Common myeloid progenitor, CD34-positive (primary cell): ENCODE data around the gene OSGEP.

Experiments
- CTCF ChIA-PET: fragments of 350-600 bp; sonication (Branson Sonifier 250); formaldehyde crosslinking; loops from one replicate; lab custom pipeline; 2021; ENCODE audit warnings: antibody characterized with exemption; lab: Charles Lee
- POLR2A ChIA-PET: fragments of 350-600 bp; sonication (Branson Sonifier 250); formaldehyde crosslinking; loops from one replicate; lab custom pipeline; 2021; ENCODE audit warnings: antibody characterized with exemption; lab: Charles Lee
- DNase-seq, 3 donors: peaks; one replicate each; pipeline versions ENCODE4 v3.0.0 to v3.0.0-alpha.2; 2013
- H3K27ac ChIP-seq, 2 experiments: 1 replicate in 1 of 2; 2 replicates in 1 of 2; pipeline ENCODE4 v1.7.0; 2013; ENCODE audit warnings: inconsistent platforms in 2 of 2, low read length in 2 of 2, mild to moderate bottlenecking in 2 of 2, low read depth in 1 of 2, moderate library complexity in 1 of 2; ENCODE audit not compliant: severe bottlenecking in 2 of 2, insufficient read depth in 1 of 2, poor library complexity in 1 of 2
- H3K27me3 ChIP-seq, 5 experiments: replicated peaks in 2 of 5; 1 replicate in 3 of 5; 2 replicates in 2 of 5; pipeline versions ENCODE4 v1.6.1 to v1.7.0; 2013; ENCODE audit warnings: low read length in 4 of 5, mild to moderate bottlenecking in 2 of 5, moderate library complexity in 2 of 5, inconsistent platforms in 1 of 5; ENCODE audit not compliant: insufficient read depth in 5 of 5, control insufficient read depth in 4 of 5
- H3K36me3 ChIP-seq, 4 experiments: 1 replicate in 2 of 4; 2 replicates in 2 of 4; pipeline versions ENCODE4 v1.6.1 to v1.7.0; 2013; ENCODE audit warnings: low read length in 3 of 4, control low read depth in 1 of 4, mild to moderate bottlenecking in 1 of 4; ENCODE audit not compliant: control insufficient read depth in 4 of 4, insufficient read depth in 4 of 4
- H3K4me1 ChIP-seq, 4 experiments: 1 replicate in 3 of 4; 2 replicates in 1 of 4; pipeline versions ENCODE4 v1.6.1 to v1.7.1; 2013; ENCODE audit warnings: low read length in 3 of 4, mild to moderate bottlenecking in 3 of 4, control low read depth in 1 of 4, inconsistent platforms in 1 of 4, moderate library complexity in 1 of 4; ENCODE audit not compliant: control insufficient read depth in 4 of 4, insufficient read depth in 4 of 4; ENCODE audit errors: control extremely low read depth in 1 of 4
- H3K4me3 ChIP-seq, 7 experiments: 1 replicate in 4 of 7; 2 replicates in 3 of 7; pipeline versions ENCODE4 v1.5.1 to v1.7.0; 2013; ENCODE audit warnings: mild to moderate bottlenecking in 7 of 7, low read length in 6 of 7, moderate library complexity in 6 of 7, inconsistent platforms in 2 of 7, low read depth in 2 of 7, control low read depth in 1 of 7; ENCODE audit not compliant: insufficient read depth in 4 of 7, control insufficient read depth in 1 of 7; ENCODE audit errors: extremely low read depth in 1 of 7
- H3K9me3 ChIP-seq, 5 experiments: 1 replicate in 4 of 5; 2 replicates in 1 of 5; pipeline versions ENCODE4 v1.6.1 to v1.7.1; 2013; ENCODE audit warnings: low read length in 4 of 5, mild to moderate bottlenecking in 2 of 5, inconsistent platforms in 1 of 5, low read depth in 1 of 5, moderate library complexity in 1 of 5; ENCODE audit not compliant: control insufficient read depth in 4 of 5, insufficient read depth in 2 of 5; ENCODE audit errors: control extremely low read depth in 1 of 5
- WGBS: methylation state at CpG from one replicate; pipeline ENCODE4 v1.1.5; 2013; ENCODE audit not compliant: insufficient coverage; 5-methylcytosine and 5-hydroxymethylcytosine counted together

The OSGEP gene

GRCh38 chr14:20461225-20462141, 6.9 kb upstream of the OSGEP start, which contains the start of gene PIP4P1:
Gene PIP4P1, minus strand, starts transcription at chr14:20461434. Its CDS starts 109 bp downstream, at chr14:20461325.
- DNase-seq: peak; percentile 100
- CTCF ChIA-PET: interaction anchor here (0.8 to 3.4 kb wide), 6 partner anchors 8 to 69 kb away, joined by 3 to 18 read pairs (median 3); partner anchors contain the start of gene PNP
- Histone ChIP-seq H3K4me1 (peaks cover 8 to 57% (median 26%) of the 10 kb centered on the region in 4 experiments), H3K27me3 (no peaks in the 10 kb centered on the region), H3K9me3 (no peaks in the 10 kb centered on the region), H3K27ac (peak within 1 kb of the TSS; percentile 64 to 87), H3K36me3 (peaks cover 5 to 35% (median 26%) of the 10 kb centered on the region in 4 experiments), H3K4me3 (peak within 1 kb of the TSS; percentile 71 to 91 (median 80))
- POLR2A ChIA-PET: interaction anchor here (0.6 to 1.6 kb wide), 4 partner anchors 8 to 141 kb away, joined by 3 to 11 read pairs (median 4); partner anchors contain the start of genes PARP2, PNP and TEP1
- under 1% methylated on average over 44 of the region's 67 CpGs for WGBS

- Histone ChIP-seq H3K4me1 (peaks cover 15 to 65% (median 34%) of the 10 kb centered on the region in 4 experiments), H3K27ac (peak overlapping the region; percentile 64 to 81), H3K9me3 (no peaks in the 10 kb centered on the region), H3K27me3 (no peaks in the 10 kb centered on the region), H3K36me3 (peaks cover 5 to 40% (median 29%) of the 10 kb centered on the region in 4 experiments), H3K4me3 (peak overlapping the region; percentile 71 to 91 (median 80))
- 6% methylated on average over 28 of the region's 32 CpGs for WGBS
- ChIA-PET POLR2A (interaction anchor here (0.6 to 1.6 kb wide), 2 partner anchors 9 to 37 kb away, joined by 3 to 11 read pairs; partner anchors contain the start of gene PNP), CTCF (interaction anchor here (1.3 to 3.4 kb wide), 4 partner anchors 9 to 70 kb away, joined by 3 to 18 read pairs (median 6); partner anchors contain the start of gene PNP)
- DNase-seq: peak; percentile 40 to 71 (median 56)
These were observed 6.0 kb upstream of the OSGEP start for GRCh38 chr14:20460458-20461224.

GRCh38 chr14:20458031-20458789, 3.6 kb upstream of the OSGEP start:
- CTCF ChIA-PET: interaction anchor here (0.6 to 1.6 kb wide), 3 partner anchors 36 to 116 kb away, joined by 3 to 4 read pairs (median 3); no protein-coding TSS in a partner anchor
- POLR2A ChIA-PET: interaction anchor here (0.6 kb wide), 1 partner anchor 11 kb away, joined by 4 read pairs; no protein-coding TSS in a partner anchor
- peak overlapping the region; percentile 3 to 15 for H3K27ac ChIP-seq
- H3K4me3 ChIP-seq: no peak overlapping the region
- DNase-seq: no peak
- no peaks in the 10 kb centered on the region for H3K9me3 ChIP-seq
- H3K4me1 ChIP-seq: peaks cover 15 to 74% (median 44%) of the 10 kb centered on the region in 4 experiments
- no peaks in the 10 kb centered on the region for H3K27me3 ChIP-seq
- 85% methylated on average over 6 of the region's 8 CpGs for WGBS
- H3K36me3 ChIP-seq: peaks cover 5 to 40% (median 29%) of the 10 kb centered on the region in 4 experiments

GRCh38 chr14:20456971-20457370, 2.4 kb upstream of the OSGEP start:
- POLR2A ChIA-PET: interaction anchor here (1.0 kb wide), 1 partner anchor 19 kb away, joined by 3 read pairs; no protein-coding TSS in a partner anchor
- Histone ChIP-seq H3K4me1 (peaks cover 15 to 61% (median 40%) of the 10 kb centered on the region in 4 experiments), H3K9me3 (no peaks in the 10 kb centered on the region), H3K27ac (peak overlapping the region in 1 of 2 experiments; percentile 37), H3K27me3 (no peaks in the 10 kb centered on the region), H3K4me3 (peak overlapping the region in 1 of 7 experiments; percentile 96), H3K36me3 (peaks cover 5 to 45% (median 30%) of the 10 kb centered on the region in 4 experiments)
- CTCF ChIA-PET: interaction anchor here (3.0 to 5.9 kb wide), 2 partner anchors 35 to 42 kb away, joined by 9 to 34 read pairs; partner anchors contain the start of gene TEP1
- peak in 2 of 3 donors; percentile 15 to 16 for DNase-seq
- WGBS: 87% methylated on average over 13 of the region's 13 CpGs

GRCh38 chr14:20455355-20456300, 1.0 kb upstream of the OSGEP start:
- Histone ChIP-seq H3K9me3 (no peaks in the 10 kb centered on the region), H3K27ac (peak overlapping the region; percentile 98 to 99), H3K4me1 (peaks cover 14 to 58% (median 37%) of the 10 kb centered on the region in 4 experiments), H3K4me3 (peak overlapping the region; percentile 89 to 98 (median 93)), H3K27me3 (no peaks in the 10 kb centered on the region), H3K36me3 (peaks cover 5 to 56% (median 35%) of the 10 kb centered on the region in 4 experiments)
- POLR2A ChIA-PET: interaction anchor here (1.0 to 2.1 kb wide), 5 partner anchors 14 to 155 kb away, joined by 3 to 15 read pairs (median 6); partner anchors contain the start of genes PARP2 and PNP
- CTCF ChIA-PET: interaction anchor here (0.7 to 5.9 kb wide), 13 partner anchors 8 to 158 kb away, joined by 3 to 34 read pairs (median 3); partner anchors contain the start of gene TEP1
- peak in 1 of 3 donors; percentile 93 for DNase-seq
- 2% methylated on average over 32 of the region's 39 CpGs for WGBS
